HG02852 (cell line): Measurements from ENCODE around the gene OR14A16.

Experiments
- ATAC-seq: cut with Tn5 transposase; IDR thresholded peaks from one replicate; pipeline ENCODE4 v1.9.1; 2021; ENCODE audit warnings: mild to moderate bottlenecking, moderate library complexity; ENCODE audit not compliant: unreplicated experiment

OR14A16 gene

GRCh38 chr1:247824023-247824422 is at the start of gene OR14A16:
OR14A16 (minus strand) TSS chr1:247824119; CDS start chr1:247815729, 8,390 bp downstream.
- no peak for ATAC-seq

GRCh38 chr1:247865416-247865815 is 41.5 kb upstream of the OR14A16 start:
- ATAC-seq, result no peak

DNA sequence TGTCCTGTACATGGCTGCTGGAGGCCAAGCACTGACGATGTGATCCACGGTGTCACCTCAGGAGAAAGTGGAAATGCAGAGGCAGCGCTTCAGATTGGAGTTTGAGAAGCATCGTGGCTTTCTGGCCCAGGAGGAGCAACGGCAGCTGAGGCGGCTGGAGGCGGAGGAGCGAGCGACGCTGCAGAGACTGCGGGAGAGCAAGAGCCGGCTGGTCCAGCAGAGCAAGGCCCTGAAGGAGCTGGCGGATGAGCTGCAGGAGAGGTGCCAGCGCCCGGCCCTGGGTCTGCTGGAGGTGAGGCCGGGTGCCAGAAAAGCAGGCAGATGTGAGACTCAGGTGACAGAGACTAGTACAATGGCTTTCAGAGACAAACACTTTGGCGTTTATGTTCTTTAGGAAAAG is 40.7 kb upstream of the OR14A16 start:
- no peak for ATAC-seq

DNA sequence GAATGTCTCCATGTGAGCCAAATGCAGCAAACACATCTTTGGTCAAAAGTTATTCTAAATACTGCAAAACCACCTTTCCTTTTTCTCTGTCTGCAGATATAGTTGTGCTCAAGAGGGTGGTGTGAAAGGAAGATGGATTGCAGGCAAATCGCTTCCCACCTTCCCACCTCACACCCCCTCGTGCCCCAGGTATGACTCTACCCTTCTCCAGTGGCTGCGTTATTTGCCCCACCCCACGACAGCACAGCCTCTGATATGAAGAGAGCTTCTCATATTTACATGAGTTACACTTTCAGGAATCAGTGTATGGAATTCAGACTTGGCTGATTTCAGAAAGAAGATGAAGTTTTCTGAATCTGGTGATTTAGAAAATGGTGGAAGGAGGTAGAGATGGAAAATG is 38.8 kb upstream of the OR14A16 start:
- no peak for ATAC-seq

- ATAC-seq, result no peak
Observed at GRCh38 chr1:247857985-247858619, 34.2 kb upstream of the OR14A16 start.

GRCh38 chr1:247857069-247857984 is 33.4 kb upstream of the OR14A16 start, which contains the start of gene TRIM58:
TRIM58 (plus strand) TSS chr1:247857187; CDS start chr1:247857247, 60 bp downstream.
- ATAC-seq, result no peak

- ATAC-seq, result no peak
Observed at GRCh38 chr1:247855911-247856310, 32.0 kb upstream of the OR14A16 start.

GRCh38 chr1:247854899-247855545 is 31.1 kb upstream of the OR14A16 start:
- ATAC-seq, result no peak

DNA sequence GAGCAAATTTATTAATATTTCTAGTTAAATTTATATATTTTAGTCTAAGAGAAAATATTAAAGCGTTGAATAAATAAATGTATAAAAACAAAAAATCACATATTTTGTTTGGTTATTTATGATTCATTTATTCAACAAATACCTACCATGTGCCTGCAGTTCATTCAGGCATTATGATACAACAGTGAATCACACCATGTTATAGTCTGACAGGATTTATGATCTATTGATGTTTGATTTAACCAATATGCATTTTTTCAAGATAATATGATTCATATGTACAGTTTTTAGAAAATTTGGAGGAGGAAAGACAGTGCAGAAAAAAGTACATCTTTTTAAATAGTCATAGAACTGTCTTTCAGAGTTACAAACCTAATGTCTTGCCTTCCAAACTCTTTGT is 25.7 kb upstream of the OR14A16 start:
- no peak for ATAC-seq

- ATAC-seq, result no peak
Observed at GRCh38 chr1:247848346-247848745, 24.4 kb upstream of the OR14A16 start.

- no peak for ATAC-seq
Observed at GRCh38 chr1:247845693-247846017, 21.7 kb upstream of the OR14A16 start.

DNA sequence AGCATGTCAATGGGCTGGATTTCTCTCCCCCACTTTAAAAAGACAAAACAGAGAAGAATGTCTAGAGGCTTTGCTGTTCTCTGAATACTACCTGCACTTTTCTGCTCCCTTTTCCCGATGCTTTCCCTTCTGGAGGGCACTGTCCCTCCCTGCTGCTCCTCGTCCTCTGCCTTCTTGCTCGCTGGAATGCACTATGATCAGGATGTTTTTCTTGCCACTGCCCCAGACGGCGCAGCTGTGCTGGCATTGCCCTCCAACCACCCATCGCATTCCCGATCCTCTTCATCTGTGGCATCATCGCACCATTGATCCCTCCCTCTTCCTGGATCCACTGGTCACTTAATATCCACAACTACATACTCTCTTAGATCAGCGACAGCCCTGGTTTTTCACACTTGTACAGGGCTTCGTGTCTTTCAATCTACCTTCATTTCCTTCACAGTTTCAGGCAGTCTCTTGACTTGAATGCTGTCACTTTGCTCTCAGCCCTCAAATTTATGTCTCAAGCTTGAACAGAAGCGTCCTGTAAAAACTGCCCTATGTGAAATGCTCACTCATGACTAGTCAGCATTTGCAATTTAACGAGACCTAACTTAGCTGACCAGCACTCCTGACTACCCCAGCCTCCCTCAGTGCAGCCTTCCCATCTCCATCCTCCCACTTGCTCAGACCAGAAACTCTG is 21.2 kb upstream of the OR14A16 start:
- ATAC-seq, result no peak

DNA sequence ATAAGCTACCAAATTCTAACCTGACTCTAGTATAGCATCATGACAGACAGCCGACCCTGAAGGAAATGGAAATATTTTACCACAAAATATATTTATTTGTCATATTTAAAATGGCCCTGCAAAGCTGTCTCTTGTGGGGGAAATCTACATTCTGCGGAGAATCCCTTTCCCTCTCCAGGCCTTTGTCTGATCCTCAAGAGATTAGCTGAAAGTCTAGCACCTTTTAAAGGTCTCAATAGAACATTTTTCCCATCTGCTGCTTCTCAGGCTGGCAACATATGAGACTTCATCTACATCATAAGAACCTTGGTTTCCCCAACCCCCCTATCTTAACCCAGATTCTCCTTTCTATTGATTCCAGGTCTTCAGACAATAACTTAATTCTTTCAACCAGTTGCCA is 19.5 kb upstream of the OR14A16 start:
- ATAC-seq, result no peak

- ATAC-seq, result no peak
Observed at GRCh38 chr1:247841796-247842195, 17.9 kb upstream of the OR14A16 start, which contains the start of gene OR11L1. OR11L1 (minus strand) TSS chr1:247841896; CDS start chr1:247841896, 0 bp downstream.

DNA sequence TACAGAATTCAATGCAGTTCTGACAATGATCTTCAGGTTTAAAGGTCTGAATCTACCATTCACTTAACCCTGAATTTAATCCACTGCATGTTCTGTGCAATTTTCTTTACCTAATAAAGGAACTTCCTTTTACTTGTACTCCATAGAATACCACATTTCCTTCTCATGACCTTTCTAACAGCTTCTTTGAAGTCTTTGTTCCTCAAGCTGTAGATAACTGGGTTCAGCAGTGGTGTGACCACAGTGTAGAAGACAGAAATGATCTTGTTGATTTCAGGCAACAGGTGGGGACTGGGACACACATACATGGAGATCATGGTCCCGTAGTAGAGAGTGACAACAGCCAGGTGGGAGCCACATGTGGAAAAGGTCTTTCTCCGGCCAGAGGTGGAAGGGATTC is 16.9 kb upstream of the OR14A16 start:
- no peak for ATAC-seq

GRCh38 chr1:247833601-247834000 is 9.7 kb upstream of the OR14A16 start:
- ATAC-seq, result no peak

- no peak for ATAC-seq
Observed at GRCh38 chr1:247829656-247830055, 5.7 kb upstream of the OR14A16 start.

DNA sequence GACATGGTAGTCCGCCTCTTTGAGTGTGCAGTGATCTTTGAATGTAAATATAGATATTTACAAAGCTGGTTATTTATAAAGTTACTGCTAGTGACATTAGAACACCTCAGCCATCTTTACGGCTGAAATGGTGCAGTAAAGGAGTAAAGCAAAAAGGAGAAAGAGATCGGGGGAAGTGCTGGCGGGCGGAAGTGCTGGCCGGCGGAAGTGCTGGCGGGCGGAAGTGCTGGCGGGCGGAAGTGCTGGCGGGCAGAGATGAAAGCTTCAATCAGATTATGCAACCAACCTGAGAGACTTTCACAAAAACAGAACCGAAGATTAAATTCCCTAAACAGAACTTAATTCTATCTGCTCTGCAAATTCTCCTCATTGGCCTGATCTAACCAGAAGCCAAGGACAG is 1.4 kb upstream of the OR14A16 start:
- ATAC-seq, result no peak

DNA sequence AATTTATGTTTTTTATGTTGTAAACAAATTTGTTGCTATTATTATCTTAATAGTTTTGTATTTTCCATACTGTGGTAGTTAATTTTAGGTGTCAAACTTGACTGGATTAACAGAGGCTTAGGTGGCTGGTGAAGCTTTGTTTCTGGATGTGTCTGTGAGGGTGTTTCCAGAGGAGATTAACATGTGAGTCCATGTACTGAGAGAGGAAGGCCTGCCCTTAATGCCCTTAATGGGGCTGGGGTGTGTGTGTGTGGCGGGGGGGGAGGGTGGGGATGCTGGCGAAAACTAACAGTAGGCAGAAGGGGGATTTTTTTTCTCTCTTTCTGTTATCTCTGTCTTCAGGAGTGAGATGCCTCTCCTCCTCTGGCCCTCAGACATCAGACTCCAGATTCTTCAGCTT is 1.9 kb downstream of the OR14A16 start:
- no peak for ATAC-seq

- no peak for ATAC-seq
Observed at GRCh38 chr1:247812637-247813036, 11.3 kb downstream of the OR14A16 start.

DNA sequence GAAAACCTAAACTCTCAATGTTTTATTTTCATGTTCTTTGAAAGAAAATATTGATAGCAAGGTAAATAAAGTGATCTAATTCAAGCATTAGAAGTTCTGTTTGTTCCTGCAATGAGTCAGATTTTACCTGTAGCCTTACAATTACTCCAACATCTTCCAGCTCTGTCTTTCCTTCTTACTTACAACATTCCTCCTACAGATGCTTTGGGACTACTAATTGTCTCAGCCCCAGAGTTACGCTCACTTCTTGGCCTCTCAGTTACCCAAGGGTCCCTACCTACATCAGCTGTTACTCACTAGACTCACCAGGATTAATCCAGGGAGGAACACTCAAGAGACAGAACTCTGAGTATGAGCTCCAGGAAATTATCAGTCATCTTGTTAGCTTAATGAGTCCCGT is 26.4 kb downstream of the OR14A16 start:
- no peak for ATAC-seq
